GM21576 (cell line): ENCODE measurements around the gene DELE1.

Source experiments
- ATAC-seq: cut with Tn5 transposase; IDR thresholded peaks from one replicate; pipeline ENCODE4 v1.9.1; 2021; ENCODE audit warnings: mild to moderate bottlenecking, moderate library complexity; ENCODE audit not compliant: unreplicated experiment

The DELE1 gene

DNA sequence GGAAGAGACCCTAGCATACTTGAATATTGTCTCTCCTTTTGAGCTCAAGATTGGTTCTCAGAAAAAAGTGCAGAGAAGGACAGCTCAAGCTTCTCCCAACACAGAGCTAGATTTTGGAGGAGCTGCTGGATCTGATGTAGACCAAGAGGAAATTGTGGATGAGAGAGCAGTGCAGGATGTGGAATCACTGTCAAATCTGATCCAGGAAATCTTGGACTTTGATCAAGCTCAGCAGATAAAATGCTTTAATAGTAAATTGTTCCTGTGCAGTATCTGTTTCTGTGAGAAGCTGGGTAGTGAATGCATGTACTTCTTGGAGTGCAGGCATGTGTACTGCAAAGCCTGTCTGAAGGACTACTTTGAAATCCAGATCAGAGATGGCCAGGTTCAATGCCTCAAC, 54.7 kb downstream of the DELE1 start:
- ATAC-seq: no peak

DNA sequence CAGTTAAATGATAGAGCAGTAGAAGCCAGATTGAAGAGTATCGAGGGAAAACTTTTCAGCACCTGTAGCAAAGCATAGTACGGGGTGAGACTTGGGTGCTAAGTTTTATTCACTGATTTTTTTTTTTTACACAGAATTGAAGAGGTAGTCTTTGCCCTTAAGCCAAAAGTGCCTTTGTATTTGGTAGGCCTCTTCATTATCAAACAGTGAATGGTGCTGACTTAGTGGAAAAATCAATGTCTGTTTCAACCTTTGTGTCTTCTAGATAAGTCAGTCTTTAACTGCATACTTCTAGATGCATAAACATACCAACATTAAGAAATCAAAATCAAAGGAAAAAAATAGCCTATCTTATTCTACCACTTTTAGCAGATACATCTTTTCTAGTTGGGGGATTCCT, 59.0 kb downstream of the DELE1 start:
- ATAC-seq: no peak

DNA sequence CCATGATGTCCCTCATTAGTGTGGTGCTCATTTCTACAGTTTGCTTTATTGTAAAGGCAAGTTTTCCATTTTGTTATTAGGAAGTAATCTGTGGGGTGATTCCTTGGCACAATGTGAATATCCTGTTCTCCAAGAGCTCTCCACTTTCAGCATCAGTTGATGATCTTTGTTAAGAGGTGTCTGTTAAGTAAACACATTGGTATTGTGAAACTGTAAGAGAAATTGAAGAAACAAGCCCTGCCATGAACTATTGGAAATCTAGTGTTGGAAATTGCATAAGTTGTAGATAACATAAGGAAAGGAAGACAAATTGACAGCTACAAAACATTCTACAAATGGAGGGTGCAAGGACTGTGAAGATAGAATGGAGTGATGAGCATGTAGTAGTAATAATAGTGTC, 62.4 kb downstream of the DELE1 start:
- ATAC-seq: no peak

DNA sequence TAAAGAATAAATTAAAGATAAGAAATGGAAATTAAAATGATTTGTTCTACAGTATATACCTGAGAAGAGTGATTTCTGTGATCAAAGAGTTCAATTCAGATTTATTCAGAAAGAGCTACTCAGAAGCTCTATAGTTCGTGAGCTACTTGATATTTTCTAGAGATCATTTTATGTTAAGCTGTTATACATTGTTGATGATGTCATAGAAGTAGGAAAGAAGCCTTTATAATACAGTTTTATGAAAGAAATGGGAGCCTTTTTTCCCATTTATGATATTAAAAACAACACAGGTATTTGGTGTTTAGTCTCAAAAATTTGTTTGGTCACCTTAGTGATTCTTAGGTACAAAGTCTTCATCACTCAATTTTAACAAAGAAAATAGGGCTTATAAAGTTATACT, 66.0 kb downstream of the DELE1 start:
- ATAC-seq: no peak
